Kidney capillary endothelial cell (primary cell): ENCODE results near the gene TBC1D20.
A peak's percentile ranks its signal among the peaks of the same experiment; 100 is the strongest.

Source experiments
- DNase-seq: peaks from one replicate; pipeline ENCODE4 v3.0.0-alpha.2; 2018; ENCODE audit warnings: low spot score

Gene TBC1D20

DNA sequence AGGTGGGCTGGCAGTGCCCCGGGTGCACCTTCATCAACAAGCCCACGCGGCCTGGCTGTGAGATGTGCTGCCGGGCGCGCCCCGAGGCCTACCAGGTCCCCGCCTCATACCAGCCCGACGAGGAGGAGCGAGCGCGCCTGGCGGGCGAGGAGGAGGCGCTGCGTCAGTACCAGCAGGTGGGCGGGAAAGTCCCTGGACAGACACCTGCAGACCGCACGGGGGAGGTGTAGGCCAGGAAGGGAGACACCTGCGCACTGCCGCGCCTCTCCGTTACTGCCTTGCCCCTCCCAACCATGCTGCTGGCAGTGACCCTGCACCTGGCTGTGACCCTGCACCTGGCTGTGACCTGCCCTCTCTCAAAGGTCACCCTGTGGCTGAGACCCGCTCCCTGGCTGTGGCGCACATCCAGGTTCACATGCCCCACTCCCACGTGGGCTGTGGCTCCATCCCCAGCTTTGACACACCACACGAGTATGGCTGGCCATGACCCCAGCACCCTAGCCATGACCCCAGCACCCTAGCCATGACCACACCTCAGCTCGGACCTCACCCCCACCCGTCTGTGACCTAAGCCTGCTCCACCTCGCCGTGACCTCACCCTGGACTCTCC is 42.7 kb downstream of the TBC1D20 start:
- no peak for DNase-seq

DNA sequence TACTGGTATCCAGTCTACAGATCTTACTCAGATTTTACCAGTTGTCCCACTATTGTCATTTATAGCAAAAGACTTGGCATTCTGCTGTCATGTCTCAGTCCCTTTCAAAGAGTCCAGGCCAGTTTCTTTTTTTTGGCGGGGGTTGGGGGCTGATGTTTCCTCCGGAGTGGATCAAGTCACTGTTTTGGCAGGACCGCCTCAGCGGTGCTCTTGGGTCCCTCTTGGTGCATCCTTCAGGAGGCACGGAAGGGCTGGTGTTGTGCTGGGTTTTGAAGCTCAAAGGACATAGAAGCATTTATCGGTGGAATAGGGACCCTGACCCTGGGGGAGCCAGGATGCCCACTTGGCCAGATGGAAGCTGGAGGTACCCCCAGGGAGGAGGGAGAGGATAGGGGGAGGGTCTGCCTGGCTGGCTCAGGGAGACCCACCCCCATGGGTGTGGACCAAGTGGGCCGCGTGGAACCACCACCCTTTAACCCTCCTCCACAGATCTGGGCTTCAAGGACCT is 43.4 kb downstream of the TBC1D20 start:
- no peak for DNase-seq

DNA sequence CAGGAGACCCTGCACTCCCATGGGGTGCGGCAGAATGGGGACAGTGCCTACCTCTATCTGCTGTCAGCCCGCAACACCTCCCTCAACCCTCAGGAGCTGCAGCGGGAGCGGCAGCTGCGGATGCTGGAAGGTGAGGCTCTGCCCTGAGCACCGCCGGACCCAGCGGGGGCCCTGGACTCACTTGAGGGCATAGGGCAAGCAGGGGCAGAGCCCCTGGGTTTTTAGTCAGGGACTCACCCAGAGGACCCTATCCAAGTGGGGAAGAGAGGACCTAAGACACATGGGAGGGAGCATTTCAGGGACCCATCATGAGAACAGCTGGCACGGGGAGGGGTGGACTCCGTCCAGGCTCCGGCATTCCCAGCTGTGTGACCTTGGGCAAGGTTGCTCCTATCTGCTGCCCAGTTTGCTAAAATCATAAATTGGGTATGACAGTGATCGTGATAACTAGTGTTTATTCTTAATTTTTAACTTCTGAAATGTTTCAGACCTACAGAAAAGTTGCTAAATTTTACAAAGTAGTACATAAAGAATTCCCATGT is 44.5 kb downstream of the TBC1D20 start:
- DNase-seq: no peak

- no peak for DNase-seq
Observed at GRCh38 chr20:416950-417800, 45.2 kb downstream of the TBC1D20 start.

- no peak for DNase-seq
Observed at GRCh38 chr20:415820-416322, 46.5 kb downstream of the TBC1D20 start.

DNA sequence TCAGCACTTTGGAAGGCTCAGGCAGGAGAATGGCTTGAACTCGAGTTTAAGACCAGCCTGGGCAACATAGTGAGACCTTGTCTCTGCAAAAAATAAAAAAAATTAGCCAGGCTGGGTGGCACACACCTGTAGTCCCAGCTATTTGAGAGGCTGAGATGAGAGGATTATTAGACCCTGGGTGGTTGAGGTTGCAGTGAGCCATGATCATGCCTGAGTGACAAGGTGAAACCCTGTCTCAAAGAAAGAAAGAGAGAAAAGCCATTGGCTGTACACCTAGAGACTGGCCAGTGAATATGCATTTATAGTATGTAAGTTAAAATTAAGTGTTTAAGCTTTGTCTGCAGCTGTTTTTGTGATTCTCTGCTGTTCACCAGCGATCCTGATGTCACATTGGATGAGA is 48.2 kb downstream of the TBC1D20 start:
- no peak for DNase-seq

DNA sequence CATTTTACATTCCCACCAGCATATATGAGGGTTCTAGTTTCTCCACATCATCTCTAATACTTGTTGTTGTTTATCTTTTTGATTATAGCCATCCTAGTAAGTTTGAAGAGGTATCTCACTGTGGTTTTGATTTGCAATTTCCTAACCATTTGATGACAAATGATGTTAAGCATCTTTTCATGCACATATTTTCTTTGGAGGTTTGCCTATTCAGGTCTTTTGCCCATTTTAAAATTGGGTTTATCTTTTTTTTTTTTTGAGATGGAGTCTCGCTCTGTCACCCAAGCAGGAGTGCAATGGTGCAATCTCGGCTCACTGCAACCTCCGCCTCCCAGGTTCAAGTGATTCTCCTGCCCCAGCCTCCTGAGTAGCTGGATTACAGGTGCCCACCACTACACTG is 50.3 kb downstream of the TBC1D20 start:
- no peak for DNase-seq

GRCh38 chr20:409697-410559 is 52.4 kb downstream of the TBC1D20 start:
- no peak for DNase-seq

- DNase-seq: peak; percentile 10
Observed at GRCh38 chr20:408843-409696, 53.3 kb downstream of the TBC1D20 start.

- peak; percentile 63 for DNase-seq
Observed at GRCh38 chr20:407953-408842, 54.1 kb downstream of the TBC1D20 start, which contains the start of gene RBCK1. Gene RBCK1 (plus strand): TSS chr20:408299. CDS start chr20:408758, 459 bp downstream.

- DNase-seq: peak; percentile 60
Observed at GRCh38 chr20:407133-407952, 55.0 kb downstream of the TBC1D20 start.

DNA sequence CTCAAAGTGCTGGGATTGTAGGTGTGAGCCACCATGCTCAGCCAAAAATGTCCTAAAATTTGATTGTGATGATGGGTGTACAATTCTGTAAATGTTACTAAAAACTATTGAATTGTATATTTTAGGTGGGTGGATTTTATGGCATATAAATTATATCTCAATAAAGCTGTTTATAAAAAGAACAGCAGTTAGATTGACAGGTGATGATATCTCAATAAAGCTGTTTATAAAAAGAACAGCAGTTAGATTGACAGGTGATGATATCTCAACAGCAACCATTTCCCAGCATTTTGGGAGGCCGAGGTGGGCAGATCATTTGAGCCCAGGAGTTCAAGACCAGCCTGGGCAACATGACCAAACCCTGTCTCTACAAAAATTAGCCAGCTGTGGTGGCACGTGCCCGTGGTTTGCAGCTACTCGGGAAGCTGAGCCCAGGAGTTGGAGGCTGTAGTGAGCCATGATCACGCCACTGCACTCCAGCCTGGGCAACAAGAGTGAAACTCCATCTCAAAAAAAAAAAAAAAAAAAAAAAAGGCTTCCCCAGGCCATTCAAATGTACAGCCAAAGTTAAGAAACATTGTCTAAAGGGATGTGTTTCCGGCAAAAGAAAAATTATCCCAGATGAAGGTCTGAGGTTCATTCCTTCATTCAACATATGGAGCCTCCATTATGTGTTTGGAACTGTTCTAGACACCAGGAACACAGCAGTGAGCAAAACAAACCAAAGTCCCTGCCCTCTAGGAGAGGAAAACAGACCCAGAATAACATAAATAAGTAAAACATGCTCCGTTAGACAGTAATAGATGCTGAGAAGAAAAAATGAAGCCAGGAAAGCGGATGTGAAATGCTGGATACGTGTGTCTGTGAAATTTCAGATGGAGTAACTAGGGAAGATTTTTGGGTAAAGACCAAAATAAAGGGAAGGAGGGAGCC is 55.9 kb downstream of the TBC1D20 start:
- DNase-seq: no peak

GRCh38 chr20:404088-404487 is 58.2 kb downstream of the TBC1D20 start:
- DNase-seq: no peak

DNA sequence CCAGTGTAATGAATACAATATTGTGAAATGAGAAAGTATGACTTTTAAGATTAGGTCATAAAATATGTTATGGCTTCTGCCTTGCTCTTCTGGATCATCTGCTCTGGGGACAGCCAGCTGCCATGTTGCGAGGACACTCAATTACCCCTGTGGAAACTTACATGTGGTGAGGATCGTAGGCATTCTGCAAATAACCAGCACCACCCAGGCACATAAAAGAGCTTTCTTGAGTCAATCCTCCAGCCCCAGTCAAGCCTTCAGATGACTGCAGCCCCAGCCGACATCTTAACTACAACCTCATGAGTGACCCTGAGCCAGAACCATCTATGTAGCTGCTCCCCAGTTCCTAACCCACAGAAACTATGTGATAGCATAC is 58.8 kb downstream of the TBC1D20 start:
- DNase-seq: no peak

DNA sequence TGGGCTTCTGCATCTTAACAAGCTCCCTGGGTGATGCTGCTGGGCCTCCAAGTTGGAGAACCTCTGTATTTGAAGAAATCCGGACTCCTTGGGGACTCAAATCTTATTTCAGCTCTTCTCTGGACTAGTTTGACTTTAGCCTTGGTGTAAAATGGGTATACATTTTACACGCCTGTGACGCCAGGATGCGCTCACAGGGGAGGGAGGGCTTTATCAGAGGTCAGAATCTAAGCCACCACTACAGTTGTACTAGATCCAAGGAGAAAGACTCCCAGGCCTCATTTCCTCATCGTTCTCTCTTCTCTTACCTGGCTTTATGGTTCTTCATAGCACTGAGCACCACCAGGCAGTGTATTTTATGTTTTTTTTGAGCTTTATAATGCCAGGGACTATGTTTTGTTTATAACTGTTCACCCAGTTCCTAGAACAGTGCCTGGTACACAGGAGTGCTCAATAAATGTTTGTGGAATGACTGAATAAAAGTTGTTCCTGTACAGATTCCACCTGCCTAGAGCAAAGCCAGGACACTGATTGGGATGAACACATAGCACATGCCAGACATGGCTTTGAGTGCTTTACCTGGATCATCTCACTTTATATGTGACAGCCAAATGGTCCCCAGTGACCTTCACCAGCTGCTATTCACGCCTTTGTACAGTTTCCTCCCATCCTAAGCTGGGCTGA is 59.3 kb downstream of the TBC1D20 start:
- DNase-seq: no peak

DNA sequence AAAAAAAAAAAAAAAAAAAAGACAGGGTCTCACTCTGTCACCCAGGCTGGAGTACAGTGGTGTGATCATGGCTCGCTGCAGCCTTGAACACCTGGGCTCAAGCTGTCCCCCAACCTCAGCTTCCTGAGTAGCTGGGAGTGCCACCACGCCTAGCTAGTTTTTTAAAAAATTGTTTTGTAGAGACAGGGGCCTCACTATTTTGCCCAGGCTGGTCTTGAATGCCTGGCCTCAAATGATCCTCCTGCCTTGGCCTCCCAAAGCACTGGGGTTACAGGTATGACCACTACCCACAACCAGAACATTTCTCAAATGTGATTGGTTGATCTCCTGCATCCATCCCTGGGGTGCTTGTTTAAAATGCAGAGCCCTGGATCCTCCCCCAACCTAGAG is 59.8 kb downstream of the TBC1D20 start:
- DNase-seq: no peak
